Small intestine (tissue), 7 donors: ENCODE measurements around the gene CES3. TPM values are rescaled to one million over a fixed set of nuclear protein-coding genes. Genes with fewer than 3 reads are reported as not detected.

Experiments
- DNase-seq, 2 donors: peaks; one replicate each; pipeline versions ENCODE4 v3.0.0 to v3.0.0-alpha.2; 2013
- FAIRE-seq: peaks from 2 replicates; lab custom pipeline; 2012; peaks lifted over from hg19 to GRCh38; lab: Jason Lieb, UNC
- H3K27ac ChIP-seq, 3 donors: one replicate each; pipeline ENCODE4 v1.5.1; 2013; ENCODE audit warnings: low read length in 2 of 3, mild to moderate bottlenecking in 2 of 3, control low read depth in 1 of 3, inconsistent platforms in 1 of 3, low read depth in 1 of 3, moderate library complexity in 1 of 3
- H3K27me3 ChIP-seq, 3 donors: one replicate each; pipeline ENCODE4 v1.6.1; 2013; ENCODE audit warnings: low read length in 3 of 3, inconsistent platforms in 1 of 3; ENCODE audit not compliant: control insufficient read depth in 3 of 3, insufficient read depth in 3 of 3
- H3K36me3 ChIP-seq, 3 donors: one replicate each; pipeline ENCODE4 v1.6.1; 2013; ENCODE audit warnings: low read length in 3 of 3, inconsistent platforms in 1 of 3, low read depth in 1 of 3, mild to moderate bottlenecking in 1 of 3, moderate library complexity in 1 of 3; ENCODE audit not compliant: control insufficient read depth in 3 of 3, insufficient read depth in 2 of 3
- H3K4me1 ChIP-seq, 3 donors: one replicate each; pipeline ENCODE4 v1.6.1; 2013; ENCODE audit warnings: low read length in 2 of 3, inconsistent platforms in 1 of 3, low read depth in 1 of 3, mild to moderate bottlenecking in 1 of 3, moderate library complexity in 1 of 3; ENCODE audit not compliant: control insufficient read depth in 3 of 3, insufficient read depth in 2 of 3
- H3K4me3 ChIP-seq, 3 donors: one replicate each; pipeline ENCODE4 v1.5.1; 2013; ENCODE audit warnings: low read length in 3 of 3, control low read depth in 1 of 3, inconsistent platforms in 1 of 3, low read depth in 1 of 3, mild to moderate bottlenecking in 1 of 3, moderate library complexity in 1 of 3
- H3K9me3 ChIP-seq, 2 donors: one replicate each; pipeline ENCODE4 v1.6.1; 2013; ENCODE audit warnings: low read depth in 1 of 2, low read length in 1 of 2; ENCODE audit not compliant: control insufficient read depth in 2 of 2, insufficient read depth in 1 of 2
- WGBS, 3 donors: extraction: QIAGEN DNeasy Blood & Tissue Kit; methylation state at CpG; one replicate each; pipeline ENCODE4 v1.1.7; 2013; 5-methylcytosine and 5-hydroxymethylcytosine counted together
- polyA plus RNA-seq, 4 donors: library from polyadenylated mRNA; stranded (reverse) in 3 of 4; unstranded in 1 of 4; fragments of 200-250 nt in 3 of 4; fragments of 120-200 nt in 1 of 4; gene quantifications; one replicate each; pipeline versions ENCODE4 v1.2.1 to v1.2.3, GENCODE V29; 2013
- donor health status: healthy with polysubstance abuse.
- donor health status: control.
- donor health status: control.
- donor health status: Bipolar disorder and iron deficiency.
- donor health status: healthy.

Gene CES3
- polyA plus RNA-seq, 4 donors = 14.6 to 36.0 (median 24.3) TPM

DNA sequence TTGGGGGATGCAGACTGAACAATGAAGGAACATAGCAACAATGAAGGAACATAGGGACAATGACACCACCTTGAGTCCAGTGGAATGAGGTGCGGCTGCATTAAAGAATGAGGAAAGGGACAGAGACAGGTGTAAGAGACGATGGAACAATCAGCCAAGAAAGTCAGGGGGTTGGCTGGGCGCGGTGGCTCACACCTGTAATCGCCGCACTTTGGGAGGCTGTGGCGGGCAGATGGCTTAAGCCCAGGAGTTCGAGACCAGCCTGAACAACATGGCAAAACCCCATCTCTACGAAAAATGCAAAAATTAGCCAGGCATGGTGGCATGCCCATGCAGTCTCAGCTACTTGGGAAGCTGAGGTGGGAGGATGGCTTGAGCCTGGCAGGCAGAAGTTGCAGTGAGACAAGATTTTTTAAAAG is 54.3 kb downstream of the CES3 start:
- H3K27ac ChIP-seq = no peak overlapping the region
- WGBS, 3 donors = 36 to 75% (median 46%) methylated on average over 9 of the region's 9 CpGs
- DNase-seq = peak; percentile 40 to 51
- H3K36me3 ChIP-seq = no peaks in the 10 kb centered on the region
- no peak for FAIRE-seq
- H3K27me3 ChIP-seq = peaks cover 0 to 35% (median 2%) of the 10 kb centered on the region in 3 donors
- H3K4me1 ChIP-seq = peaks cover 0 to 14% (median 0%) of the 10 kb centered on the region in 3 donors
- no peak overlapping the region for H3K4me3 ChIP-seq
- H3K9me3 ChIP-seq = no peaks in the 10 kb centered on the region

DNA sequence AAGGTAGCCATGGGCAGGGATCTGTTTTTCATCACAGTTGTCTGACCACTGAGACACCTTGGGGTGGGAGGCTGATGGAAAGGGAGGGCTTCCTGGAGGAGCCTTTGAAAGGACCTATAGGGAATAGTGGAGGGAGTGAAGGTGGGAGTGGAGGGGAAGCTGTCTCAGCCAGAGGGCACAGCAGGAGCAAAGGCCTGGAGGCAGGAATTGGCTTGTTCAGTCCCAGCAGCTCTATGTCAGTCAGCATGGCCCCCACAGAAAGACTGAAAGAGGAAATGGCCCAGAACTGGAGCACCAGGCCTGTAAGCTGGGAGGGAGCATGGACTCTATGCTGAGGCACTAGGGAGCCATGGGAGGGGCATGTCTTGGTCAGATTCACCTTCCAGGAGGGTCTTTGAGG is 55.1 kb downstream of the CES3 start:
- FAIRE-seq = no peak
- no peaks in the 10 kb centered on the region for H3K36me3 ChIP-seq
- peaks cover 0 to 14% (median 0%) of the 10 kb centered on the region in 3 donors for H3K4me1 ChIP-seq
- H3K27me3 ChIP-seq = peaks cover 0 to 35% (median 2%) of the 10 kb centered on the region in 3 donors
- no peak overlapping the region for H3K4me3 ChIP-seq
- DNase-seq = no peak
- no peaks in the 10 kb centered on the region for H3K9me3 ChIP-seq
- H3K27ac ChIP-seq = no peak overlapping the region

DNA sequence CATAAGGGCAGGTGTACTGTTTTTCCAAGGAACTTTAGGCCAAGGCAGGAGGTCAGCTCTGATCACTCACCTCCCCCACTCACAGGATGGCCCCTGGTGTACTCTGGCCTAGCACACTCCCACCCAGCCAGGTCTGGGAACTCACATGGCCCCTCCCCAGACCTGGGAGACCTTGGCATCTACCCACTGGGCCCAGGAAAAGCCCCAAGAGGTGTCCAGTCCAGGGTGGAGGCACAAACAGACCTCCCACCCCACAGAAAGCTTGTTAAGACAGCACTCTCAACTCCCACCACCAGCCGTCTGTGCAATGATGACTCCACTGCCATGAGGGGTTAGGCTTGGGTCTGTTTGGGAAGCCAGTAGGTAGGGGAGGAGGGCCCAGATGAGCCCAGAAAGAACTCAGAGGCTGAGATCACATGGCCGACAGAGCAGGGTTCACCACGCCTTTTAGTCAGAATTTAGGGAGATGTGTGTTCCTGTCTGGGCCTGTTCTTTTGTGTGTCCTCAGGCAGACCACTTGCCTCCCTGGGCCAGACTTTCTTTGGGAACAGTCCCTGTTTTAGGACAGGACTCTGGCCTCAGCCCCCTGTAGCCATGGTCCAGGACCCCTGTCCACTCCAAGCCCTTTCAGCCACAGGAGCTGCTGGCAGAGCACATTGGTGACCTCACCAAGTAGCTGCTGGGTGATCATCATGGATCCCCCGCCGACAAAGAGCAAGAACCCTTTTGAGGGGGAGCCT is 55.8 kb downstream of the CES3 start:
- no peak for FAIRE-seq
- no peaks in the 10 kb centered on the region for H3K9me3 ChIP-seq
- 89 to 92% (median 90%) methylated on average over 5 of the region's 5 CpGs for WGBS, 3 donors
- H3K27me3 ChIP-seq = peaks cover 0 to 35% (median 2%) of the 10 kb centered on the region in 3 donors
- H3K4me1 ChIP-seq = peaks cover 0 to 14% (median 0%) of the 10 kb centered on the region in 3 donors
- H3K4me3 ChIP-seq = no peak overlapping the region
- H3K36me3 ChIP-seq = no peaks in the 10 kb centered on the region
- no peak overlapping the region for H3K27ac ChIP-seq
- DNase-seq = no peak

DNA sequence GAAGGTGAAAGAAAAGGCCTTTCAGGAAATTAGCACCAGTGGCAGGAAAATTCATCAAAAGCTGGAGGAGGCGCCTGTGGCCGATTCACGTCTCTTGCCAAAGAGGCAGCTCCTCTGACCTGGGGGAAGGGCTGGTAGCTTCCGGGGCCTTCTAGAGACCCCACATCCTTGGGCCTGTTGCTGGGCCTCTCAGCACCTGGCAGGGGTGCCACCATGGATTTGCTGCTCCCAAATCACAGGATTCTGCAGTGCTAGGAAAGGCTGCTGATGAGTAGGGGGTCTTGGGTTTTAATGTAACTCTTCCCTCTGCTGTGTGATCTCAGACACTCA is 56.3 kb downstream of the CES3 start:
- DNase-seq = no peak
- Histone ChIP-seq H3K27ac (no peak overlapping the region), H3K4me1 (peaks cover 0 to 14% (median 0%) of the 10 kb centered on the region in 3 donors), H3K4me3 (no peak overlapping the region), H3K27me3 (peaks cover 0 to 31% (median 2%) of the 10 kb centered on the region in 3 donors), H3K36me3 (no peaks in the 10 kb centered on the region), H3K9me3 (no peaks in the 10 kb centered on the region)
- WGBS, 3 donors = 84 to 94% (median 89%) methylated on average over 4 of the region's 4 CpGs
- FAIRE-seq = no peak

DNA sequence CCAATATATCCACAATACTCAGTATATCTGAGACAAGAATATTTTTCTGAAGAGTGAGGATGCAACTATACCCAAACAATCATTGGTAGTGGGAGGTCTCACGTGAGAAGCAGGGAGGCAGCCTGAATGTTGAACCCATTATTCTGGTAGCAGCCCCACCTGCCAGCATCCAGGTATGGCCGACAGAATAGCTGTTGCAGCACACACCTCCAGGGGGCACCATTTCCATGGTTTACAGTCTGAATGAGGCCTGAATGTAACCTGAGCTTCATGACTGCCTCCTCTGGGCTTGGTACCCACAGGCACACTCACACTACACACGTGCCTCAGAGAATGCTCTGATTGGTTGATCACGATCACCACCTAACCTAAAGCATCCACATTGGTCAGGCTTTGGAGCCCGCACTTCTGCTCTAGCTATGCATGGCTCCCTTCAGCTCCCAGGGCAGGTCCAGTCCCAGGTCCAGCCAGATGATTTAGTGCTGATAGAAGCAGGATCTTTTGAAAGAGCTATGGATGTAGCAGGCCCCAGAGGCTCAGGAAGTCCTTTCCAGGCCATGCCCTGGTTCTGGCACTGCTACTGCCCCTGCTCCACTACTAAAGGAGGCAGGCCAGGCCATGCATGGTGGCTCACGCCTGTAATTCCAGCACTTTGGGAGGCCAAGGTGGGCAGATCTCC is 56.9 kb downstream of the CES3 start:
- no peak for FAIRE-seq
- Histone ChIP-seq H3K9me3 (no peaks in the 10 kb centered on the region), H3K27ac (no peak overlapping the region), H3K4me1 (peaks cover 0 to 14% (median 0%) of the 10 kb centered on the region in 3 donors), H3K4me3 (no peak overlapping the region), H3K36me3 (no peaks in the 10 kb centered on the region), H3K27me3 (peaks cover 0 to 25% (median 2%) of the 10 kb centered on the region in 3 donors)
- WGBS, 3 donors = 19 to 31% (median 20%) methylated on average over 6 of the region's 6 CpGs
- peak; percentile 88 to 93 for DNase-seq

DNA sequence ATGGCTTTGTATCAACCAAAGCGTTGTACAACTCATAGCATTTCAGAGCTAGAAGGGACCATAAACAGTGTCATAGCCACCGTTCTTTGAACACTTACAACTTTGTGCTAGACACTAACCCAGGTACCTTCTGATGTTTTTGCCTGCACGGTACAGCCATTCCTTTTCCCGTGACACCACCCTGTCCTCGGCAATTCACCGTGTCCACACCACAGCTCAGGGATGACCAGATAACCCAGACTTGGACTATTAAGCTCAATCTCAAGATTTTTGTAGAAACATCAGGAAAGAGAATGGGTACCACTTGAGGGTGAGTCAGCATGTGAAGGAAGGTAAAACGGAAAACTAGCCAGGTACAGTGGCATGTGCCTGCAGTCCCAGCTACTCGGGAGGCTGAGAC is 58.1 kb downstream of the CES3 start:
- no peaks in the 10 kb centered on the region for H3K36me3 ChIP-seq
- no peak for DNase-seq
- H3K9me3 ChIP-seq = no peaks in the 10 kb centered on the region
- H3K27ac ChIP-seq = no peak overlapping the region
- H3K4me1 ChIP-seq = peaks cover 0 to 6% (median 0%) of the 10 kb centered on the region in 3 donors
- WGBS, 3 donors = 66 to 89% (median 79%) methylated on average over 8 of the region's 8 CpGs
- H3K27me3 ChIP-seq = peaks cover 0 to 15% (median 2%) of the 10 kb centered on the region in 3 donors
- H3K4me3 ChIP-seq = no peak overlapping the region
- no peak for FAIRE-seq

DNA sequence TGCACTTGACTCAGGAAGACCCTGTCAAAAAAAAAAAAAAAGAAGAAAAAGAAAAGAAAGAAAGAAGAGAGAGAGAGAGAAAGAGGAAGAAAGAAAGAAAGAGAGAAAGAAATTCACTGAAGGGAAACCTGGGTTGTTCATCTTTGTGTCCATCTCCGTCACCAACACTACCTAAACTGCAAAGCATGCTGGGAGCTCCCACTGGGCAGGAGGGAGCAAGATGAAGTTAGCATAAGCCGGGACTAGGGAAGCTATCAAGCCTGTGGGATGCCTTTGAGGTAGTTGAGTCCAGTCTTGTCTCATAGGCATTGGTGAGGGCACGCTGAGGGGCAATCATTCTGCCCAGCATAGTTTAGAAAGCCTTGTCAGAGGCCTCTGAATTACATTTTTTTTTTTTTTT is 60.3 kb downstream of the CES3 start:
- no peaks in the 10 kb centered on the region for H3K27me3 ChIP-seq
- no peak overlapping the region for H3K4me3 ChIP-seq
- FAIRE-seq (no peak), DNase-seq (no peak)
- H3K4me1 ChIP-seq = peaks cover 0 to 7% (median 0%) of the 10 kb centered on the region in 3 donors
- no peak overlapping the region for H3K27ac ChIP-seq
- no peaks in the 10 kb centered on the region for H3K9me3 ChIP-seq
- 82 to 90% (median 85%) methylated on average over 3 of the region's 3 CpGs for WGBS, 3 donors
- H3K36me3 ChIP-seq = no peaks in the 10 kb centered on the region

DNA sequence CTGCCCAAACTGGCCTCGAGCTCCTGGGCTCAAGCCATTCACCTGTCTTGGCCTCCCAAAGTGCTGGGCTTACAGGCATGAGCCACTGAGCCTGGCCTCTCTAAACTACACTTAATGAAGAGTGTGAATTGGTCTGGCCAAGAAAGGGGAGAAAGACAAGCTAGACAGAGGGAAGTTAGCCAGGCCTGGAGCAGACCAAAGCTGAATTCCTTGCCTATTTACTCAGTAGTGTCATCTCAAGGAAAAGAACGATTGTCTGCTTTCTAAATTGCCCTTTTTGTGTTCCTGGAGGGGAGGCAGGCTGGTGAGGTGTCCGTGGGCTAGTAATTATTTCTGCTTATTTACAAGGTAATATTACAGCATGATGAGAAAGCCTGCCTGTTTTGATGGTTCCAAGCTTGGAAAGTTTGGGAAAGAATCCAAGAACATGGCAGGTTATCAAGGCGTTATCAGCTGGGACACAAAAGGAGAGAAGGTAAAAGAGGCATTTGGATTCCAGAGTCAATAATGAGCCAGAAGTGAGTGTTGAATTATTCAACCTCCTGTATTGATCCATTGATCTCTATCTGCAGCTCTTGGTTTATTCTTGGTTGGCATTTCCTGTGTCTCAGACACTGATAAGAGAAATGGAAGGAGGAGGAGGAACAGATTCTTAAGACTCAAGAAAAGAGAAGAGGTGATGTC is 61.6 kb downstream of the CES3 start:
- H3K36me3 ChIP-seq = no peaks in the 10 kb centered on the region
- H3K27ac ChIP-seq = no peak overlapping the region
- H3K4me1 ChIP-seq = peaks cover 0 to 7% (median 0%) of the 10 kb centered on the region in 3 donors
- WGBS, 3 donors = 27 to 59% (median 34%) methylated on average over 4 of the region's 4 CpGs
- H3K4me3 ChIP-seq = no peak overlapping the region
- DNase-seq = peak in 1 of 2 donors; percentile 51
- no peak for FAIRE-seq
- no peaks in the 10 kb centered on the region for H3K9me3 ChIP-seq
- no peaks in the 10 kb centered on the region for H3K27me3 ChIP-seq
